HG03342 (cell line): ENCODE measurements around the gene NTSR2.

Source experiments
- ATAC-seq: cut with Tn5 transposase; IDR thresholded peaks from one replicate; pipeline ENCODE4 v1.9.1; 2021; ENCODE audit warnings: mild to moderate bottlenecking, moderate library complexity; ENCODE audit not compliant: unreplicated experiment

Gene NTSR2

DNA sequence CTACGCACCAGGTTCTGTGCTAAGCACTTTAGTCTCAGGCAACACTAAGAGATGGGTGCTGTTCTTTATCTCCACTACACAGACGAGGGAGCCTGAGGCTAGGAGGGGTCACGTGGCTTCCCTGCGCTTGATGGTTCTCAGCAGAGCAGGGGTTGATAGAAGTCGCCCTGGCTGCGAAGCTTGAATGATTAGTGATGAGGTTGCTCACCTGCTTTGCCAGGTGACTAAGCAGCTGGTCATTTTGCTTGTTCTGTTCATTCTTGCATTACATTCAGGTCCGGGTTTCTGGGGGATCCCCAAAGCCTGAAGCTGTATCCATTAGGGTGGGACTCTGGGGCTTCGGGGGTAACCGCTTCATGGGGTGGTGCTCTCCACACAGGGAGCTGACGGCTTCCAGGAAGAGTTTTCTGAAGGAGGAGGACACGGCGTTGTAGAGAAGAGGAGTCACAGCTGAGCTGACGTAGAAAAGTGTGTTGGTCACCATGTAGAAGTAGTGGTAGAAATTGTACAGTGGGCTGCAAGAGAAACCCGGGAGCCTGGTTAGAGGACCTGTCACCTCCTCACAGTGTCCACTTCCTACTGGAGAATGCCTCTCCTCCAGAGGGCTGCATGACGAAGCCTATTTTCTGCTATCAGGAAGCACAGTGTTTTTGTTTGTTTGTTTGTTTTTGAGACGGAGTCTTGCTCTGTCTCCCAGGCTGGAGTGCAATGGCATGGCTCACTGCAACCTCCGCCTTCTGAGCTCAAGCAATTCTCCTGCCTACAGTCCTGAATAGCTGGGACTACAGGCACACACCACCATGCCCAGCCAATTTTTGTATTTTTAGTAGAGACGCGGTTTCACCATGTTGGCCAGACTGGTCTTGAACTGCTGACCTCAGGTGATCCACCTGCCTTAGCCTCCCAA, 11.5 kb downstream of the NTSR2 start:
- ATAC-seq = no peak

DNA sequence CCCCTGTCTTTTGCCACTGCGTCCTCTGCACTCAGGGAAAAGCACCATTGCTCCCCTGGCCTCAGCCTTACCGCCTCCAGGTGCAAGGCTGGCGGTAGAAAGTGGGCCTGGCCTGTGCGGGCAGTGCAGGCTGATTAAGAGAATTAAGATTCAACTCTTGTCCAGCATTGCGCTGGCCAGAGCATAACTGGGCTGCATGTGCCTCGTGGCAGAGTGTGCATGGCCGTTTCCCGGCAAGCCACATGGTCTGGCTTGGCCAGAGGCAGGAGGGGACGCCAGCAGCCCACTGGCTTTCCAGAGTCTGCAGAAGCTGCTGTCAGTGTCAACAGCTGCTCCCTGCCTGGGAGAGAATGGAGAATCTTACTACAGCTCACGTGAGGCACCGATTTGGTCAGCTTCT, 12.3 kb downstream of the NTSR2 start:
- no peak for ATAC-seq

DNA sequence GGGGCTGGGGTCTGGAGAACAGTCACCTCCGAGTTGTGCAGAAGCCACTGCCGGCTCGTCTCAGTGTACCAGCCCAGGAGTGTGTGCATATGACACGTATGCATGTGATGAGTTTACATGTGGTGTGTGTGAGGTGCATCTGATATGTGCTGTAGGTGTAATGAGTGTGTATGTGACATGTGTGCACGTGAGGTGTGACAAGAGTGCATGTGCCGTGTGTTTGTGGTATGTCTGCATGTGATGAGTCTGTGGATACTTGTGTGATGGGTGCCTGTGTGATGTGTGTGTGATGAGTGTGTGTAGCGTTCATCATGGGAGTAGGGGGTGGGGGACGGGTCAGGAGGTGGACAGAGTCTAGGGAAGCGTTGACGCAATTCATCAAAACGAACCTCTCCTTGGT, 12.8 kb downstream of the NTSR2 start:
- ATAC-seq = no peak

DNA sequence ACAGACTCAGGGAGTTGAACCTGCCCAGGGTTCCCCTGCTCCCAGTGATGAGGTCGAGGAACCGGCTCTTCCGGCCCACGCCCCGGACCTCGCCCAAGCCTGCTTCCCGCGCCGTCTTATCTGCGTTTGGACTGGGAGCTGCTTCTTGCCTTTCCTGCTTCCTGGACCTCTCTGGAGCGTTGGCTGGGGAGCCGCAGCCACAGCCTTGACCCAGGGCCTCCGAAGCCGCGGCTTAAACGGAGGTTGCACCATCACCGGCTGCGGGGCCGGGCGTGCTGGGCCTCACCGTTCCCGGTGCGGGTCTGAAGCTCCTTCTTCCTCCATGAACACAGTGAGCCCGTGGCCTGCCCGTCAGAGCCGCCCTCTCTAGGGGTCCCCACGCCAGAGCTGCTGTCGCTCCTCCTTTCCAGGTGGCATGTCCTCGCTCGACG, 13.3 kb downstream of the NTSR2 start:
- ATAC-seq = no peak

DNA sequence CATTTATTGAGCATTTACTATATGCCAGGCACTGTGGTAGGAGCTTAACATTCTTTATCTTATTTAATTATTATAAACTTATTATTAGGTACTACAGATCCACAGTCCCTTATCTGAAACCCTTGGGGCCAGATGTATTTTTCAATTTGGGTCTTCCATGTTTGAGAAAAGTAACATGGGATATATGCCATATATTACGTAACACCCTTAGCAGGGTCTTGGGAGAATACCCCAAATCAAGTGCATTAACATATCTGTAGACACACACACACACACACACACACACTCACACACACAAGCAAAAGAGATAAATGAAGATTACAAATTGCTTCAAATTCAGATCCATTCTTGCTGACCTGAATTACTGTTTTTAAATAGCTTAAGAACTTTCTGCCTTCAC, 13.7 kb downstream of the NTSR2 start:
- no peak for ATAC-seq

DNA sequence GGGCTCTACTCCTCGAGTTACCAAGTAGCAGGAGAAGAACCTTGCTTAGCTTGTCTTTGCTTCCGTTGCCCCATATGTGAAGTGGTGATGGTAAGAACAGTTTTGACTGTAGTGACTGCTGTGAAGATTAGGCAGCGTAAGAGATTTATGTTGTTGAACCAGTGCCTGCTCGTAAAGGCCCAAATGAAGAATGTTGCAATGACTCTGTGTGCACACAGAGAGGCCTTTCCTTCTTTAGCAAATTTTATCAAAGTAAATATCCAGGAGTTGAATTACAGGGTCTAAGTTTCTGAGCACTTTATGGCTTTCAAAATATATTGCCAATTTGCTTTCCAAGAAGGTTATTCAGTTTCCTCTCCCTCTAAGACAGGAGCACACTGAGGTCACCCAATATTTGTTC, 14.5 kb downstream of the NTSR2 start:
- ATAC-seq = no peak

DNA sequence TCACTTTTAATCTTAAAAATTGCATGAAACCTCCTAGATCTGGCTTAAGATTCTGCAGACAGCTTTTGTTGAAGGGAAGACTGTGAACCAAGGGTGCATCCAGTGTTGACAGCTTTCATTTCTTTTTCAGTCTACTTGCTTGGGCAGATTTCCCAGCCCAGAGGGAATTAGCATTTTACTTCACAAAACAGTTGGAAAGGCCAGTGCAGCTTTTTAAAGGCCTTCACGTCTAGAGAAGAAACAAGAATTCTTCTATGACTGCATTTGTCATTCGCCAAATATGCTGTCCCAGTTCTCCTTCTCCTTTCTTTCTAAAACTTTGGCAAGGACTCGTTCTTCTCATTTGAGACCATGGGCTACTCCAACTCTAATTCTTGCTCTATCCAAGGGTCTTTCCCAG, 17.4 kb downstream of the NTSR2 start:
- ATAC-seq = no peak

DNA sequence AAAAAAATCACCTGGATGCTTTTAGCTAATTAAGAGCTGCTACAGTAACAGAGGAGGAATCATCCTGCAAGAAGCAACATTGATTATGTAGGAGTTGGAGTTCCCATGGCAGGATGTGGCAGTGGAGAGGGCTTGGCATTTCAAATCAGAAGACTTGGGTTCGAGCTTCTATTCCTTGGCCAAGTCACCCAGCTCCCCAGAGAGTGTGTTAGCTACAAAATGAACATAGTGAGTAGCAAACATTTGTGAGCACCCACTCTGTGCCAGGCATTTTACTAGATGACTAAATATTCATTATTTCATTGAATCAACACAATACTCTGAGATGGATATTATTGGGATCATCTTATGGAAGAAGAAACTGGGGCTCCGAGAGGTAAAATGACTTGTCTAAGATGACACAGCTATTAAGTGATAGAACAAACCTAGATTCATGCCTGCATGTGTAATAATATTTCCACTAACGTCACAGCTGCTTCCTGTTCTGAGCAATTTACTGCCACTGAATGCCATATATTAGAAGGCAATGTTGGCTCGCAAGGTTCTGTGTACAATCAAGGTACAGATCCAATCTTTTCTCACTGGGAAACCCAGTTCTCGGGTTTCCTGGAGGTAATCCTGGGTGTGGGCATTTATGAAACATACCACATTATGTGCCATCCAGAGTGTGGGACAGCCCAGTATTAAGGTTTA, 18.0 kb downstream of the NTSR2 start:
- no peak for ATAC-seq

DNA sequence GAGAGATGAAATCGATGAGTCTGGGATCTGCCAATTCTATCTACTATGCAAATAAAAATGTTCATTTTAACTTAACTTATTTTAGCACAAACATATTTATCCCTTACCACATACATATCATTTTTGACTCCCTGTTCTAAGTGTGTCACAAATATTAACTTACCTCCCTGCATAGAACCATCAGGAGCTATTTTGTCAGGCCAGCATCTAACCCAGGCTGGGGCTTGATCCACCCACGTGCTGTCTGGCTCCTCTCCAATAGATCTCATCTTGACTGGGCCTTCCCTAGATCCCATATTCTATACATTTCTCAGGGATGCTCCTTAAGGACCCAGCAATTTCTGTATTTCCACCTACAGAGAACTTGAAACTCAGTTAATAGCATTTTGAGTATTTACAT, 20.9 kb downstream of the NTSR2 start:
- no peak for ATAC-seq

DNA sequence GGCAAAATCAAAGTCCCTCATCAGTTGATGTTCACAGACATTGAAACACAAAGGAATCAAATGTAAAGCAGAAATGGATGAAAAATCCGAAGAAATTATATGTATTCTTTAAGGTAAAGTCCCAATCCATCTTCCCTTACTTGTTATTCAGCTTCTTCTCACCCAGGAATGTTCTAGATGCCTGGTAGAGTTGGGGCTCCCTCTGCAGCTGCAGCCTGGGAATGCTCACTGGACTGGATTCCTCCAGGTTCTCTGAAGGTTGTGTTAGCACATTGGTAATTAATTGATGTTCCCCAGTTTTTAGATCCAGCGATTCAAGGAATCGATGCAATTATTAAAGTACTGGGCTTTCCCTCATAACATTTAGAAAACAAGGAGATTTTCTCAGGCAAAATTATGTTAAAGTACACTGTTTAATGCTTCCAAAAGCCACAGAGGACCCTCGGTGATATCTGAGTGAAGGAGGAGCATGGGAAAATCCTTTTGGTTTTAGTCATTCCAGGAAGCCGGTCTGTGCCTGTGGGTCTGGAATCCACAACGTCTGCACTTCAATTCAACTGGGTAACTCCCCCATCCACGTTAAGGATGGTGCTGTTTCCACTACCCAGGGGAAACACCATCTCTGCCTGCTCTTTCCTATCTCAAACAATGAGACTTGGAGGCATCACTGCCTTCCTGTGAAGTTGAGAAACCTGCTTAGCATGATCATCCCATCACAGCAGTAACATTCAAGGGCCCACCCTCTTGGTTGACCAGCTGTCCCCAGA, 22.0 kb downstream of the NTSR2 start:
- no peak for ATAC-seq

DNA sequence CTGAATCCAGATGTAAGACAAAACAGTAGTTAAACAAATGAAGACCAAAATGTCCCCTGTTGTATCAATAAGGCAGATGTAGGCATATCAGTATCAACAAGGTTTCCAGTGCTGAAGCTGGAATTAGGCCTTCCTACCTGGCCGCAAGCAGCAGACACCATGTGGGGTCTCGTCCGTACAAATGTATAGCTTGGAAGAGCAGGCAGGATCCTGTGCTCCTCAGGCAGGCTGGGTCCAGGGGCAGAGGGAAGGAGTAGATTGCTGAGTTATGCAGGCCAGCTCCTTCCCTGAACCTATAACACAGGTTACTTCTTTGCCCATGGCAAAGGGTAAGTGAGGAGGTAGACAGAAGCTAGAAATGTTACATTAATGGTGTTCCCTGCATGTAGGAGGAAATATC, 23.5 kb downstream of the NTSR2 start:
- no peak for ATAC-seq

DNA sequence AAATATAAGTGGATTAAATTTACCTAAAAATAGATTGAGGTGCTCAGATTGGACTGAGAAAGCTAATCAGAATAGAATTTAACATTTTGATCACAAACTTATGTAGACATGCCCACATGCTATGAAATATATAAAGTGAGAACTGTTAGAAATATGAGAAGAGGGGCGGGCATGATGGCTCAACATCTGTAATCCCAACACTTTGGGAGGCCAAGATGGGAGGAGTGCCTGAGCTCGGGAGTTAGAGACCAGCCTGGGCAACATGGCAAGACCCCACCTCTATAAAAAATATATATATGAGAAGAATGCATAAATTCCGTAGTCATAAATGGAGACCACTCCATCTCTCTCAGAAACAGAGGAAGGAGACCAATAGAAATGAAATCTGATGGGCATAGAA, 25.7 kb downstream of the NTSR2 start:
- ATAC-seq = no peak

DNA sequence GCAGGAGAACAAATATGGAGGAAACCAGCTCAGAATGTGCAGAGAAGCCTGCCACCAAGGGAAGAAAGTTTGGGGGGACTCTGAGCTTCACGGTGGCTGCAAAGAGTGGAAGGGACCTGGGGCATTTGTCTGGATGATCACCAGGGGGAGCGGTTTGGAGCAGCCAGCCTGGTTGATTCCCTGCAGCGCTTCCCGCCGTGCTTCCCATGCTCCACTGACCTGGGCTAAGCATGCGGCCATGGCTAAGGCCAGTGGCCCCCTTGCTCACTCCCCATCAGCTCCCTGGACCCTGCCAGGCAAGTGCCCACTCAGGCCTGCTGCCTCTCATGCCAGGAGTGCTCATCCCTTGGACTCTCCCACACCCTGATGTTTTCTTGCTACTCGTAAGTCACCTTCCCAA, 27.0 kb downstream of the NTSR2 start:
- ATAC-seq = no peak

DNA sequence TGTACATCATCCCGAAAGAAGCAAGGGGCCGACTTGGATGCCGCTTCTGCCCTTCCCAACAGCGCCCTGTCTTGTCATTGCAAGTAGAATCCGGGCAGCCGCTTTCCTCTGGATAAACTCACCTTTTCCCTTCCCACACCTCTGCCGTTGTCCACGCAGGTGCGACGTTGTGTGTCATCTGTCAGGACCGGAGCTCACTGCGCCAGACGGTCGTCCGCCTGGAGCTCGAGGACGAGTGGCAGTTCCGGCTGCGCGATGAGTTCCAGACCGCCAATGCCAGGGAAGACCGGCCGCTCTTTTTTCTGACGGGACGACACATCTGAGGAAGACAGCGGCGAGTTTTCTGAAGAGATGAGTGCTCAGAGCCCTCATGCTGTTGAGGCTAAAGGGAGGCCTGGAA, 29.9 kb downstream of the NTSR2 start:
- ATAC-seq = no peak

DNA sequence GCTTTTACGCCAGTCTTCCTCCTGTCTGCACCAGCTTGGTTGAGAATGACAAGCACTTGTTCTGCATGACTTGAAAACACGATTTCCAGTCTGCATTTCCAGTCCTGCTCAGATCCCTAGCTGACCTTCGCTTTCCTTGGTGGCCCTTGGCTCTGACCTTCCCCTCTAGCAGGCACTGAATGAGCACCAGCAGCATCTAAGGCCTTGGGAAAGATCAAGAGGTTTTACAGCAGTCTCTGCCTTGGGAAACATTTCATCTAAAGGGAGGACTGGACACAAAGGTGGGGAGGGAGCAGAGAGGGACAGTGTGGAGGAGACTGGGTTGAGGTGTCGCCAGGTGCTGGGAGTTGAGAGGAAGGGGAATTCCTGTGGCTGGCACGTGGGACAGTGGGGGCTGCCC, 30.5 kb downstream of the NTSR2 start:
- ATAC-seq = no peak

DNA sequence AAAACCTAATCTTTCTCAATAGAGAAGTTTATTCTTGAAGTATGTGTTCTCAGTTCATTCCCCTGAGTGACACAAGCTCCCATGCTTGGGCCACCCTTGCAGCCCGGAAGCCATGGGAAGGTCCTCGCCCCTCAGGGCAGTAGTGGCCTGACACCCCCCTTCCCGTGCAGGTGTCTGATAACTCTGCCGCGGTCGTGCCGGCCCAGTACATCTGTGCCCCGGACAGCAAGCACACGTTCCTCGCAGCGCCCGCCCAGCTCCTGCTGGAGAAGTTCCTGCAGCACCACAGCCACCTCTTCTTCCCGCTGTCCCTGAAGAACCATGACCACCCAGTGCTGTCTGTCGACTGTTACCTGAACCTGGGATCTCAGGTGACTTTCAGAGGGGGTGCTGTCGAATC, 32.4 kb downstream of the NTSR2 start:
- ATAC-seq = no peak

DNA sequence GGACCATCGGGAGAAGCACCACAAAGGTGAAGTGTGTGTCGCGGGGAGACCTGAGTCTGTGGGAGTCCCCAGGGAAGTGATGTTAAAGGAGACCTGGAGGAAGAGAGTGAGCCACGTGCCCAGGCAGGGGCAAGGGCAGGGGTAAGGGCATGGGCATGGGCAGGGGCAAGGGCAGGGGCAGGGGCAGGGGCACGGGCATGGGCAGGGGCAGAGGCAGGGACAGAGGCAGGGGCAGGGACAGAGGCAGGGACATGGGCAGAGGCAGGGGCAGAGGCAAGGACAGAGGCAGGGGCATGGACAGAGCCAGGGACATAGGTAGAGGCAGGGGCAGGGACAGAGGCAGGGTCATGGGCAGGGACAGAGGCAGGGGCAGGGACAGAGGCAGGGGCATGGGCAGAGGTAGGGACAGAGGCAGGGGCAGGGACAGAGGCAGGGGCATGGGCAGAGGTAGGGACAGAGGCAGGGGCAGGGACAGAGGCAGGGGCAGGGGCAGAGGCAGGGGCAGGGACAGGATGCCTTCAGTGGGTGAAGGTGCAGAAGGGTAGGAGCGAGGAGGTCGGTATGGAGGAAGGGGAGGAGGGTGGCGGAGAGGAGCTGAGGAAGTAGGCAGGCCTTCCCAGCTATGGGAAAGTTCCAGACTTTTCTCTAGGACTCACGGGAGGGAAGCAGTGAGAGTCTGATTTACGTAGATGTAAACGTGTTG, 33.3 kb downstream of the NTSR2 start:
- ATAC-seq = no peak

DNA sequence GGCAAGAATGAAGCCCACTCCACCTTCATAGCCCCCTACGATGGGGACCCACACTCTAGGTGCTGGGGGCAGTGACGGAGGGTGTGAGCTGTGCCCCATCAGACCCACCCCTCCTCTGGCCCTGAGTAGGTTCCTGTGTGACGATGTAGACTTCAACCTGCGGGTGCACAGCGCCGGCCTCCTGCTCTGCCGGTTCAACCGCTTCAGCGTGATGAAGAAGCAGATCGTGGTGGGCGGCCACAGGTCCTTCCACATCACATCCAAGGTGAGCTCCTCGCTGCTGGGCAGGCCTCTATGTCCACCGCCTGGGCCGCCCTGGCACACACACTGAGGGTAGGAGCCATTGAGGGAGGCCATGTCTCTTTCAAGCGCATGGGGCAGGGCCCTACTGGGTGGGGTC, 34.9 kb downstream of the NTSR2 start:
- ATAC-seq = no peak

DNA sequence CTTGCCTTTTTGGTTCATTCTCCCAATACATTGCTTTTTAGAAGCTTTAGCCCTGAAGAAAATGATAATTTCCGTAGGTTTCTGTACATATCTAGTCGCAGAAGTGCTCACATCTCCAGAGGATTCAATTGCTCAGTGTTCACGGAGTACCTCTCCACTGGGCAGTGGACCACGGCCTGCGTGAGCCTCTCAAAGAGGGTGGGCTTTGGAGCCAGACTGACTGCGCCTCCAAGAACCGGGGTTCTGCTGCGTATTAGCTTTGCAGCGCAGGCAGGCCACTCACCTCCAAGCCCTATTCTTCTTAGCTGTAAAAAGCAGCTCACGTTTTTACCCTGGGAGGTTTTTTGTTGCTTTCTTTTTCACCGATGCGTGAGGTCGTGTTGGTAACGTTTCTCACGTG, 35.4 kb downstream of the NTSR2 start:
- ATAC-seq = no peak

DNA sequence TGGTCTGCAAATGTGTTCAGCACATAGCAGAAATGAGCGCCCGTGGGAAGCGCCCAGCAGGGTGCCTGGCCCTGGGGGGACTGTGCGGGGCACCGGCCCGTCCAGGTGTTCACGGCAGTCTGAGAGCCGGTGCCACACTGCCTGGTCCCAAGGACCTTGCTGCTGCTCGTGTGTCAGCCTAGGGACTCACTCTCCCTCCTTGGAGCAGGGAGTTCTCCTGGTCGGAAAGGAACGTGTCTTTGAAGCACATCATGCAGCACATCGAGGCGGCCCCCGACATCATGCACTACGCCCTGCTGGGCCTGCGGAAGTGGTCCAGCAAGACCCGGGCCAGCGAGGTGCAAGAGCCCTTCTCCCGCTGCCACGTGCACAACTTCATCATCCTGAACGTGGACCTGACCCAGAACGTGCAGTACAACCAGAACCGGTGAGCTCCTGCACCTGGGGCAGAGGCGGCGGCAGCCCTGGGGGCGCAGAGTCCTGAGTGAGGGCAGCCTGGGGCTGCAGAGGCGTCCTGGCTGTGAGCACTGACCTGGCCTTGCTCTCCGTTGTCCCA, 36.0 kb downstream of the NTSR2 start:
- ATAC-seq = no peak

DNA sequence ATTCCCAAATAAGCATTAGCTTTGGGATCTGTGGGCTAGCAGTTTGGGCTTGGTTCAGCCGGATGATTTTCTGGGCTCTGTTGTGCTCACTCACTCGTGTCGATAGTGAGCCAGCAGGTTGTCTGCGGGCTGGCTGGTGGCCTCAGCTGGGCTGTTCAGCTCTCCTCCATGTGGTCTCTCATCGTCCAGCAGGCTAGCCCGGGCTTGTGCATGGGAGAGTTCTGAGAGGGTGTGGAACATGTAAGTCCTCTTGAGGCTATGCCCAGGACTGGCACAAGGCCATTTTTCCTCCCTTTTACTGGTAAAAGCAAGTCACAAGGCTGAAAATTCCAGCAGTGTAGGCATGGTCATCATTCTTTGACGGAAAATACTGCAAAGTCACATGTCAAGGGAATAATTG, 38.5 kb downstream of the NTSR2 start:
- ATAC-seq = no peak
